ENCODE measurements around the gene MYO9B. TPM values are rescaled to one million over a fixed set of nuclear protein-coding genes. Genes with fewer than 3 reads are reported as not detected.

Gene MYO9B
- total RNA-seq, 1 experiment from 2014 or later = 74.6 TPM

GRCh38 chr19:17095141-17095919, 19.8 kb downstream of the MYO9B start:
- BruUV-seq (replicated peaks) = no TSS peak
- RAD21 ChIA-PET (ENCODE audit: low non-redundant PET in 1 of 2, low total read pairs in 2 of 2, uncharacterized antibody in 2 of 2, unreplicated experiment in 2 of 2) = no interaction called here
- intact Hi-C loops (cut with micrococcal nuclease) = no loop called here
- ATAC-seq (no peak), DNase-seq (ENCODE audit: low read depth, low spot score) (no peak)
- POLR2A ChIA-PET = interaction anchor here (0.6 kb wide), 1 partner anchor 764 kb away, joined by 4 read pairs; no protein-coding TSS in a partner anchor
- H3K9me3 ChIP-seq (ENCODE audit: control insufficient read depth in 1 of 2, insufficient read depth in 1 of 2, low read depth in 1 of 2, low read length in 2 of 2) = no peaks in the 10 kb centered on the region
- CTCF ChIA-PET = interaction anchor here (0.6 kb wide), 1 partner anchor 66 kb away, joined by 4 read pairs; no protein-coding TSS in a partner anchor
- H3K27ac ChIP-seq (ENCODE audit: low read depth, low read length) = no peak overlapping the region
- no peak overlapping the region for H2AFZ ChIP-seq (ENCODE audit: low read depth, low read length, poor library complexity, severe bottlenecking)
- TF ChIP-seq CBX3 (IDR thresholded peaks at IDR 0.05; ENCODE audit: low read depth) (no peak), TCF7L2 (IDR thresholded peaks at IDR 0.05; ENCODE audit: borderline replicate concordance, extremely low read depth, insufficient read depth, insufficient read length) (no peak), YY1 (IDR thresholded peaks at IDR 0.05; ENCODE audit: extremely low read depth, insufficient replicate concordance, low read depth, low read length) (no peak), EZH2phosphoT487 (IDR thresholded peaks at IDR 0.05; ENCODE audit: borderline replicate concordance) (no peak), SP1 (IDR thresholded peaks at IDR 0.05; ENCODE audit: low read depth) (no peak), SRF (IDR thresholded peaks at IDR 0.05; ENCODE audit: low read depth) (no peak), JUND (IDR thresholded peaks at IDR 0.05) (no peak), ZFX (IDR thresholded peaks at IDR 0.05) (no peak), EGR1 (IDR thresholded peaks at IDR 0.05; ENCODE audit: low read depth) (no peak), CEBPB (IDR thresholded peaks at IDR 0.05; ENCODE audit: low read depth) (no peak), MAX (IDR thresholded peaks at IDR 0.05) (no peak), SIN3A (IDR thresholded peaks at IDR 0.05; ENCODE audit: low read depth) (no peak), ZBTB33 (IDR thresholded peaks at IDR 0.05; ENCODE audit: extremely low read depth, insufficient replicate concordance, low read length) (no peak), EZH2 (IDR thresholded peaks at IDR 0.05) (no peak), ELF1 (IDR thresholded peaks at IDR 0.05; ENCODE audit: borderline replicate concordance, low read depth) (no peak), ZNF274 (IDR thresholded peaks at IDR 0.05; ENCODE audit: low read depth, low read length) (no peak), POLR2AphosphoS5 (IDR thresholded peaks at IDR 0.05; ENCODE audit: low read depth, low read length) (no peak)
- no peak overlapping the region for H3K4me3 ChIP-seq (replicated peaks in 1 of 2; ENCODE audit: low read depth in 1 of 2, low read length in 2 of 2)
- H4K20me1 ChIP-seq (ENCODE audit: insufficient read depth) = no peaks in the 10 kb centered on the region
- H3K36me3 ChIP-seq (ENCODE audit: control insufficient read depth in 1 of 2, insufficient read depth in 2 of 2, low read length in 2 of 2) = no peaks in the 10 kb centered on the region; a peak in 1 of 4 replicates
- peaks cover 18 to 19% of the 10 kb centered on the region in 2 experiments for H3K4me1 ChIP-seq (ENCODE audit: control insufficient read depth in 1 of 2, insufficient read depth in 2 of 2, low read length in 2 of 2)
- peaks cover 84% of the 10 kb centered on the region for H3K79me2 ChIP-seq (ENCODE audit: insufficient read depth, low read length)
- H3K27me3 ChIP-seq (ENCODE audit: insufficient read depth, low read length) = no peaks in the 10 kb centered on the region
- no peaks in the 10 kb centered on the region for H3K9me2 ChIP-seq (ENCODE audit: insufficient read depth)
- H3K9ac ChIP-seq (ENCODE audit: low read length) = no peak overlapping the region
- H3K4me2 ChIP-seq (ENCODE audit: low read length) = no peak overlapping the region

Measured in HCT116 (cell line).